Transverse colon (tissue), 4 donors: ENCODE measurements around the gene MARCKSL1. TPM values are rescaled to one million over a fixed set of nuclear protein-coding genes. Genes with fewer than 3 reads are reported as not detected.
A peak's percentile ranks its signal among the peaks of the same experiment; 100 is the strongest.

Experiments used
- DNase-seq: peaks from one replicate; pipeline ENCODE4 v3.0.0-alpha.2; 2019
- H3K27ac ChIP-seq, 4 donors: fragments of 200-600 bp; sonication (generic); 2 replicates each; pipeline ENCODE4 v1.5.1; 2016 to 2018; ENCODE audit warnings: inconsistent platforms in 4 of 4
- H3K27me3 ChIP-seq: fragments of 200-600 bp; sonication (generic); 2 replicates; pipeline ENCODE4 v1.5.1; 2017; ENCODE audit warnings: inconsistent platforms
- H3K36me3 ChIP-seq, 4 donors: fragments of 200-600 bp; sonication (generic); 2 replicates each; pipeline ENCODE4 v1.5.1; 2017 to 2019; ENCODE audit warnings: inconsistent platforms in 4 of 4
- H3K4me1 ChIP-seq, 4 donors: fragments of 200-600 bp; sonication (generic); 2 replicates each; pipeline ENCODE4 v1.5.1; 2017 to 2020; ENCODE audit warnings: inconsistent platforms in 4 of 4
- H3K4me3 ChIP-seq, 4 donors: fragments of 200-600 bp; sonication (generic); 1 replicate in 1 of 4; 2 replicates in 3 of 4; pipeline versions ENCODE4 v1.5.1 to v1.6.1; 2017 to 2019; ENCODE audit warnings: inconsistent platforms in 4 of 4
- H3K9me3 ChIP-seq, 2 donors: fragments of 200-600 bp; sonication (generic); 2 replicates each; pipeline ENCODE4 v1.5.1; 2017 to 2019; ENCODE audit warnings: inconsistent platforms in 2 of 2
- CTCF ChIP-seq, 5 experiments: fragments of 200-600 bp in 3 of 5; fragments of 450-650 bp in 2 of 5; sonication (generic) in 3 of 5; IDR thresholded peaks; 1 replicate in 2 of 5; 2 replicates in 3 of 5; pipeline ENCODE4 v1.5.1; 2016 to 2017; ENCODE audit warnings: antibody characterized with exemption in 5 of 5, inconsistent platforms in 3 of 5, mild to moderate bottlenecking in 2 of 5, moderate library complexity in 1 of 5
- EP300 ChIP-seq: sonication (generic); formaldehyde crosslinking; IDR thresholded peaks from one replicate; pipeline ENCODE4 v1.6.1; 2017; ENCODE audit warnings: antibody characterized with exemption, low read depth
- POLR2A ChIP-seq: fragments of 450-650 bp; IDR thresholded peaks from one replicate; pipeline ENCODE4 v1.6.1; 2016; ENCODE audit warnings: antibody characterized with exemption, mild to moderate bottlenecking, moderate library complexity
- POLR2AphosphoS5 ChIP-seq, 3 donors: sonication (generic); formaldehyde crosslinking; IDR thresholded peaks; one replicate each; pipeline ENCODE4 v1.6.1; 2016; ENCODE audit warnings: antibody characterized with exemption in 3 of 3
- WGBS, 2 donors: methylation state at CpG; one replicate each; pipeline ENCODE4 v1.1.5; 2018; ENCODE audit warnings: low coverage in 1 of 2; 5-methylcytosine and 5-hydroxymethylcytosine counted together
- in situ Hi-C, 4 donors: fragments of 200-750 bp; cut with MboI; loops; one replicate each; pipeline versions ENCODE4 v1.15.0 to v1.15.1; 2017; ENCODE audit warnings: low sequenced_read_pairs in 3 of 4, low pct_ligation_motif_present in 1 of 4, low pct_unique_long_range_greater_than_20kb in 1 of 4
- intact Hi-C: fragments of 100-400 bp; cut with DNase I; formaldehyde crosslinking; loops from one replicate; pipeline ENCODE4 v1.15.1; 2023; ENCODE audit warnings: low total_unique reads
- total RNA-seq, 4 donors: library from RNA; depleted of rRNA; stranded (reverse); fragments of >200 nt; gene quantifications; one replicate each; pipeline ENCODE4 v1.1.0, GENCODE V29; 2016

MARCKSL1 gene
- total RNA-seq, 4 donors from 2014 or later = 40.0 to 62.8 (median 53.0) TPM

GRCh38 chr1:32329931-32330466 lies 6.0 kb downstream of the MARCKSL1 start:
- TF ChIP-seq POLR2AphosphoS5 (IDR thresholded peaks at IDR 0.05) (no peak), EP300 (no peak), CTCF (IDR thresholded peaks at IDR 0.05) (no peak), POLR2A (no peak)
- H3K27ac ChIP-seq = no peak overlapping the region
- H3K4me3 ChIP-seq = no peak overlapping the region
- H3K36me3 ChIP-seq = peaks cover 0 to 48% (median 23%) of the 10 kb centered on the region in 4 donors
- peaks cover 8 to 26% (median 16%) of the 10 kb centered on the region in 4 donors for H3K4me1 ChIP-seq
- DNase-seq = no peak
- in situ Hi-C loops = no loop called here
- intact Hi-C loops = no loop called here
- no peaks in the 10 kb centered on the region for H3K27me3 ChIP-seq
- H3K9me3 ChIP-seq = no peaks in the 10 kb centered on the region
- WGBS, 2 donors = 84 to 88% methylated on average over 4 of the region's 4 CpGs

- intact Hi-C loops (no loop called here), in situ Hi-C loops (no loop called here)
- no peaks in the 10 kb centered on the region for H3K27me3 ChIP-seq
- peaks cover 0 to 50% (median 23%) of the 10 kb centered on the region in 4 donors for H3K36me3 ChIP-seq
- DNase-seq = no peak
- TF ChIP-seq CTCF (IDR thresholded peaks at IDR 0.05) (no peak), POLR2AphosphoS5 (IDR thresholded peaks at IDR 0.05) (no peak), EP300 (no peak), POLR2A (no peak)
- H3K27ac ChIP-seq = no peak overlapping the region
- H3K4me3 ChIP-seq = no peak overlapping the region
- H3K9me3 ChIP-seq = no peaks in the 10 kb centered on the region
- H3K4me1 ChIP-seq = peaks cover 2 to 18% (median 13%) of the 10 kb centered on the region in 4 donors
- 97 to 100% methylated on average over 1 to 11 of the region's 11 CpGs for whole genome bisulfite sequencing, 2 donors
Observed at GRCh38 chr1:32327204-32327603, 8.8 kb downstream of the MARCKSL1 start.

GRCh38 chr1:32321712-32322291 lies 14.2 kb downstream of the MARCKSL1 start:
- no peaks in the 10 kb centered on the region for H3K9me3 ChIP-seq
- intact Hi-C loops = no loop called here
- H3K27ac ChIP-seq = peak overlapping the region; percentile 86 to 88 (median 86)
- TF ChIP-seq CTCF (IDR thresholded peaks at IDR 0.05) (no peak), POLR2AphosphoS5 (IDR thresholded peaks at IDR 0.05) (peak in 2 of 3 donors; percentile 62 to 66), EP300 (peak; percentile 54)
- H3K27me3 ChIP-seq = no peaks in the 10 kb centered on the region
- H3K4me1 ChIP-seq = peaks cover 11 to 50% (median 31%) of the 10 kb centered on the region in 4 donors
- DNase-seq = peak; percentile 87
- in situ Hi-C loops = no loop called here
- WGBS, 2 donors = 29 to 37% methylated on average over 3 to 5 of the region's 5 CpGs
- peak overlapping the region in 1 of 4 donors; percentile 20 for H3K4me3 ChIP-seq
- H3K36me3 ChIP-seq = peaks cover 0 to 46% (median 15%) of the 10 kb centered on the region in 4 donors

- H3K9me3 ChIP-seq = no peaks in the 10 kb centered on the region
- H3K4me1 ChIP-seq = peaks cover 11 to 64% (median 34%) of the 10 kb centered on the region in 4 donors
- DNase-seq = no peak
- TF ChIP-seq EP300 (no peak), POLR2A (no peak), CTCF (IDR thresholded peaks at IDR 0.05) (no peak), POLR2AphosphoS5 (IDR thresholded peaks at IDR 0.05) (no peak)
- peaks cover 0 to 23% (median 6%) of the 10 kb centered on the region in 4 donors for H3K36me3 ChIP-seq
- no peaks in the 10 kb centered on the region for H3K27me3 ChIP-seq
- H3K27ac ChIP-seq = peak overlapping the region in 1 of 4 donors; percentile 88
- H3K4me3 ChIP-seq = no peak overlapping the region
- in situ Hi-C loops = no loop called here
- WGBS, 2 donors = 94 to 95% methylated on average over 7 to 10 of the region's 10 CpGs
- intact Hi-C loops = no loop called here
Observed at GRCh38 chr1:32318127-32318869, 17.7 kb downstream of the MARCKSL1 start.
